DMS53 treated with DMSO at 0.1 percent for 48 hours (cell line): ENCODE data around the gene ALPG.
"Not testable (repeated sequence)": the region's sequence is repeated elsewhere in the genome, so short reads cannot be mapped to it uniquely, and the experiment has no call there.

Experiments used
- DNase-seq: peaks from one replicate; lab custom pipeline; 2025; ENCODE audit not compliant: unreplicated experiment; lab: John Stamatoyannopoulos, UW

Gene ALPG

GRCh38 chr2:232395586-232395985 lies 11.1 kb upstream of the ALPG start:
- DNase-seq = no peak

GRCh38 chr2:232396683-232397082 lies 10.0 kb upstream of the ALPG start:
- DNase-seq = no peak

- peak; percentile 4 for DNase-seq
Observed at GRCh38 chr2:232398293-232399034, 8.2 kb upstream of the ALPG start.

GRCh38 chr2:232400256-232401015 lies 6.2 kb upstream of the ALPG start:
- DNase-seq = peak; percentile 55

GRCh38 chr2:232402518-232402917 lies 4.1 kb upstream of the ALPG start:
- no peak for DNase-seq

- DNase-seq = no peak
Observed at GRCh38 chr2:232405943-232406510, 617 bp upstream of the ALPG start.

GRCh38 chr2:232407428-232408150 lies 945 bp downstream of the ALPG start:
- DNase-seq = not testable (repeated sequence)

- DNase-seq = not testable (repeated sequence)
Observed at GRCh38 chr2:232408269-232408668, 1.6 kb downstream of the ALPG start.

- not testable (repeated sequence) for DNase-seq
Observed at GRCh38 chr2:232409617-232410016, 3.0 kb downstream of the ALPG start.

GRCh38 chr2:232410238-232410900 lies 3.7 kb downstream of the ALPG start:
- DNase-seq = no peak

- no peak for DNase-seq
Observed at GRCh38 chr2:232411901-232412629, 5.4 kb downstream of the ALPG start.

- DNase-seq = no peak
Observed at GRCh38 chr2:232412986-232413385, 6.3 kb downstream of the ALPG start.

GRCh38 chr2:232415138-232415690 lies 8.6 kb downstream of the ALPG start:
- DNase-seq = no peak

GRCh38 chr2:232415736-232416520 lies 9.3 kb downstream of the ALPG start:
- DNase-seq = no peak

GRCh38 chr2:232416521-232417470 lies 10.2 kb downstream of the ALPG start:
- no peak for DNase-seq

- no peak for DNase-seq
Observed at GRCh38 chr2:232417489-232417888, 10.8 kb downstream of the ALPG start.

- DNase-seq = no peak
Observed at GRCh38 chr2:232418056-232418455, 11.4 kb downstream of the ALPG start.
